GM19395 (cell line): ENCODE measurements around the gene ZC3H7A.
A peak's percentile ranks its signal among the peaks of the same experiment; 100 is the strongest.

Source experiments
- ATAC-seq: cut with Tn5 transposase; IDR thresholded peaks from one replicate; pipeline ENCODE4 v1.9.1; 2021; ENCODE audit warnings: mild to moderate bottlenecking, moderate library complexity; ENCODE audit not compliant: unreplicated experiment

The ZC3H7A gene

DNA sequence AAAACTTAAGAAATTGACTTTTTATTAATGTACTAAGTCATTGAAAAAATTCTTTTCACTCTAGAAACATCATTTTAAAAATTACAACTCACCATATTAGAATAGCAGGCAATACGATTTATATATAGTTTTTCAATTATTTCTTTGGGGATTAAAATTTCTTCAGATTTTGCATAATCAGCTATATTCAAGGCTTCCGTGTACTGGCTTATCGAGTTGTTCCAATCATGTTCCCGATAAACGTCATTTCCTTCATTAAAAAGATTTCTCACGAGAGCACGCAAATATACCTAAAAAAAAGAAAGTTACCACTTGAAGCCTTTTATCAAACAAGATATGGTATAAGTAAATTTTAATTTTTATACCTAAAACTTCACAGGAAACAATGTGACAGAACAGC is 18.0 kb downstream of the ZC3H7A start:
- no peak for ATAC-seq

DNA sequence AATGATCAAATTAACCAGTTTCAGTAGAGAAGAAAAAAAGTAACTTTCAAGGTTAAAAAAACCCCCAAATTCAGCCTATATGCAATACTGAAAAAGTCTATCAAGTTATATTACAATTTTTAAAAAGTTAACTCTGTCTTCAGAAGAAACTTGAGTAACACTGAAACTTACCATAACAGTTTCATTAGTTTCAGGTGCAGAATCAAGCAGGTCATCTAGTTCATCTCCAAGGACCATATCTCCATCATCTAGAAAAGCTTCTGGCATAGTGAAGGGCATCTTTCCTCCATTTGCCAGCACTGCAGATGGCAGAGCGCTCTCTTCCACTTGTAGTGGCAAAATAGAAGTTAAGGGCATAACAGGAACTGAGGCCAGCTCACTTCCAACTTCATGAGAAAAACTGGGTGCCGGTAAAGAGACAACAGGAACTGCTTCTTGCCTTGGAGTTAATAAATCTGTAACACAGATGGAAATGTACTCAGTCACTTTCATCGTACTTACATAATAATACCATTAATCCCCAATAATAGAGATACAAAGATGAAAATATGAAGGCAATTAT is 22.9 kb downstream of the ZC3H7A start:
- no peak for ATAC-seq

DNA sequence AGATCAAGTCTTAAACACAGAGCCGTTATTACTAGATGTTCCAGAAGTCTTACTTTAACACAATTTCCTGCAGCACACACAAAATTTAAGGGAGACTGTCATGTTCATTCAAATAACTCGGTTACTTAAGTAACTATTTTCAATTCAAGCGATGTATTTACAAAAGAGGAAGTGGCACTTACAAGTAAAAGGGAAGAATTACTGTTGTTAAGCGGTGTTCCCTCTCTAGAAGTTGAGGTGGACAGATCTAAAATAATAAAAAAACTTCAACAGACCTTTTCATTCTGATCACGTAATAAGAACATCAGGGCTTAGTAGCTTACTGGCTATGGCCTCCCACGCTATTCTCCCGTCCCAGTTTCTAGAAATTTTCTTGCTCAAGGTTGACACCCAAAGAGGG is 28.2 kb downstream of the ZC3H7A start:
- no peak for ATAC-seq

- ATAC-seq: no peak
Measured at GRCh38 chr16:11762431-11762830, 34.6 kb downstream of the ZC3H7A start.

- no peak for ATAC-seq
Measured at GRCh38 chr16:11759997-11760396, 37.1 kb downstream of the ZC3H7A start.

DNA sequence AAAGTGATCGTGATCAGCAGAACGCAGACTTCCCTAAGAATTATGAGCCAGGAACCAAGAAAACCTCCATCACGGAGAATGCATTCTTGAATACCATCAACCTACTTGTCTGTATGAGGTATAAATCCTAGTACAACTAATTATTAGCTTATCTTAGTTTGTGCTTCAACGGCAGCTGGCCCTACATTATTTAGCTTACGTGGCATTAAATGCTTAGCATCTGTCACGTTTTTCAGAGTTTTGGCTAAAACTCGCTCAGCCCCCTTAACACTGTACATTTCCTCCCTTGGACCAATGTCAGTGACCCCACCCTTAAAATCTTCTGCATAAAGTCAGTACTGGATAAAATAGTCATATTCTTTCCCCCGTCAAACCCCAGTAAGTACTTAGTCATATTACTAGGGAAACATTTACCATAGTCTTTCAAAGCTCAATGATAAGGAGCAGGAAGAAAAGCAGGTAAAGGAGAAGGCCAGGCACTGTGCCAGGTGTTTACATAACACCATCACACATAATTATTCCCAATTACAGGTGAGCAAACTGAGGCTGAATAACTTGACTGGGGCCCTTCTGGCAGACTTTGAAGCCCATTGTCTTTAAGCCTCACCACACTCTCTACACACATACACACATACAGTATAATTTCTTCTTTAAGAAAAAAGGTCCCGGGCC is 37.8 kb downstream of the ZC3H7A start:
- ATAC-seq: no peak

DNA sequence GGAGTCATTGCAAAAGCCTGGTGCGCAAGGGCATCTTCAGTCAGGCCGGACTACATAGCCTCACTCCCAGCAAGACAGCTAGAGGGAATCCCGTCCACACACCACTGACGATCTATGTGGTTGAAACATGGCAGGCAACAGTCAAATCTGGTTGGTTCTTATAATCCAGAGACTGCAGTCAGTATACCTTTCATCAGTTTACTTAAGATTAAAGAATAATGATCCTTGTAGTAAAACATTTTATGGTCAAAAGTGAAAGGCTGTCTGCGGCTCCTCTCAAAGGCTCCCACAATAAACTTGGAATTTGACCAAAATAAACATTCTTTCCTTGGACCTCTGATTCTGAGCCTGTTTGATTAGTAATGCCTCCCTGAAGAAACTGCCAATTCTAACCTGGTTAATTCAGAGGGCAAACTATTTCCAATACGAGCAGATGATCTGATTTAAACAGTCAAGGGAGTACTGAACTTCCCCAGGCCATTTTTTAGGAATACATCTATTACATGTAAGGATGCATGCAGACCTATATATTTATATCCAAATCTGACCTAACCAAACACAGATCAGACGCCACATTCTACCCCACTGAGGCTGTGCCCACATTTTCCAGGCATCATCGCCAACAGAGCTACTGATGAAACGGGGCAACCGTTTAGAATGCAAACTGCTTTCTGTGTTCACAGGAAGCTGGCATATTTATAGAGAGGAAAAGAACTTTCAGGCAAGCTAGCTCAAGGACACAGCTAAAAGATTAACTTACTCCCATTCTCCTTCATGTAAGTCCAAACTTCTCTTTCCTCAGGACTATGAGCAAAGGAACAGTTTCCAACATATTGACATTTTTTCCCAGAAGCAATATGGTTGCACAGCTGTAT is 39.1 kb downstream of the ZC3H7A start:
- ATAC-seq: no peak

- ATAC-seq: no peak
Measured at GRCh38 chr16:11756248-11756647, 40.8 kb downstream of the ZC3H7A start.

DNA sequence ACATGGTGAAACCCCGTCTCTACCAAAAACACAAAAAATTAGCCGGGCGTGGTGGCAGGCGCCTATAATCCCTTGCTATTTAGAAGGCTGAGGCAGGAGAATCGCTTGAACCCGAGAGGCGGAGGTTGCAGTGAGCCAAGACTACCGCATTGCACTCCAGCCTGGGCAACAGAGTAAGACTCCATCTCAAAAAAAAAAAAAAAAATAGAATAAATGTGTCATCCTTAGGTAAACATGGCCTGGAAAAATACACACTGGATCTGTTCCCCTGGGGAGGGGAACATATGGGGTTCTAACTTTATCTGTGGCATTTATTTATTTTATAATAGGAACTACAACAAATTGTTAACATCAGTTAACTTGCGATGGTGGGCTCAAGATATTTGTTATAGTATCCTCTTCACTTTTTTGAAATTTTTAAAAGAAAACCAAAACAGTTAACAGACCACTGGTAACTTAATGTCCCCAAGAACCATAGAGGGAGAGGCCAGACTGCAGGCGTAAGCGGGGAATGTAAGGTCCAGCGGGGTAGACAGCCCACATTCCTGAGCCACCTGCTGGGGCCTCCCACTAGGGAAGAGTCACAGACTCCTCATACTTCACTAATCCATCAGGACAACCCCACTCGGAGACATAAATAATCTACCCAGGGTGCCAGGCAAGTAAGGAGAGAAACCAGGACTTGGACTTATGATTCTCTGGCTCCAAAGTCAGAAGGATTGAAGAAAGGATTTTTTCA is 41.9 kb downstream of the ZC3H7A start:
- ATAC-seq: no peak

DNA sequence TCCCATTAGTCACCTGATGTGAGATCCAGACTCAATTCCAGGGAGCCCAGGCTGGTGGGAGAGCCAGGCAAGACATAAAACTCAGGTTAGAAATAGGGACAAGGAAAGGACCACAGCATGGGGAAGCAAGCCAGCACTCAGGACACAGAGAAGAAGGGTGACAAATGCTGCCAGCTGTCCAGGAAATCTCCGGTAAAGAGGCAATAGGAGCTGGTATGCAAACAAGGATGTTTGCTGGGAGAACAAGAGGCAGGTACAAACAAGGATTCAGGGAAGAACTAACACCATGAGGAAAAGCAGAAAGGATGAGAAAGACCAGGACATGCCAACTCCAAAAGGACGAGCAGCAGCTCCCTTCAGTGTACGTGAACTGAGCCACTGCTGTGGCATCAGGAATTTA is 44.2 kb downstream of the ZC3H7A start:
- no peak for ATAC-seq

GRCh38 chr16:11750056-11750455 is 47.0 kb downstream of the ZC3H7A start:
- ATAC-seq: no peak

GRCh38 chr16:11748404-11749254 is 48.4 kb downstream of the ZC3H7A start:
- no peak for ATAC-seq

DNA sequence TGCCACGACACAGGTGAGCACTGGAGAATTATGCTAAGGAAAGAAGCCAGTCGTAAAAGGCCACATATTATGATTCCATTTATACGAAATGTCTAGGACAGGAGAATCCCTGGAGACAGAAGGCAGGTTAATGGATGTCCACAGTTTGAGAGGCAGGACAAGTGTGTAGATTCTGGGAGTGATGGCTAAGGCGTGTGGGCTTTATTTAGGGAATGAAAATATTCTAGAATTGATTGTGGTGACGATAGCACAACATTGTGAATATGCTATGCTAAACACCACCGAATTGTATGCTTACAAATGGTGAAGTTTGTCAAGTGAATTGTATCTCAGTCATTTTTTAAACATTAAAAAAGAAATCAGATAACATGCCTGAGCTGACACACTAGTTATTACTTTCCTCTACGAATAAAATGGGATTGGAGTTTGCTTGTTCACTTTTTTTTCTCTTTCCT is 49.1 kb downstream of the ZC3H7A start:
- ATAC-seq: no peak

GRCh38 chr16:11744075-11744470 is 53.0 kb downstream of the ZC3H7A start:
- ATAC-seq: no peak

DNA sequence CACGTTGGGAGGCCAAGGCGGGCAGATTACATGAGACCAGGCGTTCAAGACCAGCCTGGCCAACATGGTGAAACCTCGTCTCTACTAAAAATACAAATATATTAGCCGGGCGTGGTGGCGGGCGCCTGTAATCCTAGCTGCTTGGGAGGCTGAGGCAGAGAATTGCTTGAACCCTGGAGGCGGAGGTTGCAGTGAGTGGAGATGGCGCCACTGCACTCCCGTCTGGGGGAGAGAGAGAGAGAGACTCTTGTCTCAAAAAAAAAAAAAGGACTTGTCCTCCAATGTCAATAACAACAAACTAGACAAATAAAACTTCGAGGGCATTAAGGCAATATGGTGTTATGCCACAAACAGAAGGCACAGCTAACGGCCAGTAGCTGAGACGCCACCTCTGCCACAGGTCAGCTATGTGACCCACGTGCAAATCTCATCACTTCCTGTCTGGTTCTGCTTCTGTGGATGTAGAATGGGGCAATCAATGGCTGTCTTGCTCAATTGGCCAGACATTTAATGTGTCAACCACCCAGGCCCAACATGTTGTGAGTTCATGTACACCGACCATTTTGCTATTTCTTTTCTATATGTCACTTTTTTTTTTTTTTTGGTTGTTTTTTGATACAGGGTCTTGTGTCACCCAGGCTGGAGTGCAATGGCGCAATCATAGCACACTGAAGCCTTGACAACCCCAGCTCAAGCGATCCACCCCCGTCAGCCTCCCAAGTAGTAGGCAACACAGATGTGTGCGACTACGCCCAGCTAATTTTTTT is 53.6 kb downstream of the ZC3H7A start:
- no peak for ATAC-seq

GRCh38 chr16:11742536-11743307 is 54.3 kb downstream of the ZC3H7A start, which contains the start of gene TXNDC11:
TSS of gene TXNDC11 (minus strand) at chr16:11742857. CDS start at chr16:11742730, 127 bp downstream.
- ATAC-seq: peak; percentile 81

- peak; percentile 31 for ATAC-seq
Measured at GRCh38 chr16:11742093-11742535, 54.9 kb downstream of the ZC3H7A start.

GRCh38 chr16:11740567-11740966 is 56.5 kb downstream of the ZC3H7A start:
- no peak for ATAC-seq
